ENCODE measurements around the gene TRRAP. TPM values are rescaled to one million over a fixed set of nuclear protein-coding genes. Genes with fewer than 3 reads are reported as not detected.

TRRAP gene
- total RNA-seq, 6 donors from 2014 or later = 29.1 to 53.4 (median 37.5) TPM

DNA sequence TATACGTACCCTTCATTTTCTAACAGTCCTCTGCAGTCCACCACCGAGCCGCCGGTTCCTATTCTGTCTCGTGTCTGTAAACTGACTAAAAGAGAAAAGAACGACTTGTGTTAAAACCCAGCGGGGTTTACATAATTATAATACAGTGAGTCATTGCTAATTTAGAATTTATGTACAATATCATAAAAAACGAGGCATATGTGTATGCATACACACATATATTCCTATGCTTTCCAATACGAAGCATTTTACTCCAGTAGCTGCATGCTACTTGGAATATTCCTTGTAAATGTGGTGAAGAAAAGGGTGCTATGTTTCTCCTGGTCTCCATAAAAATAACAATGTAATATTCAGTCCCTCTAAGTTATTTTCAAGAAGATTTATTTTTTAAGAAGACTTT, 176.4 kb downstream of the TRRAP start:
- no peak overlapping the region for H3K4me3 ChIP-seq
- no peak overlapping the region for H3K27ac ChIP-seq
- 97% methylated on average over 9 of the region's 9 CpGs for WGBS, 2 donors
- H3K9me3 ChIP-seq = no peaks in the 10 kb centered on the region
- ATAC-seq (ENCODE audit: low FRiP score in 2 of 2) = no peak
- H3K27me3 ChIP-seq = no peaks in the 10 kb centered on the region
- TF ChIP-seq EP300 (IDR thresholded peaks at IDR 0.05) = no peak
- TF ChIP-seq, protein P1, sequence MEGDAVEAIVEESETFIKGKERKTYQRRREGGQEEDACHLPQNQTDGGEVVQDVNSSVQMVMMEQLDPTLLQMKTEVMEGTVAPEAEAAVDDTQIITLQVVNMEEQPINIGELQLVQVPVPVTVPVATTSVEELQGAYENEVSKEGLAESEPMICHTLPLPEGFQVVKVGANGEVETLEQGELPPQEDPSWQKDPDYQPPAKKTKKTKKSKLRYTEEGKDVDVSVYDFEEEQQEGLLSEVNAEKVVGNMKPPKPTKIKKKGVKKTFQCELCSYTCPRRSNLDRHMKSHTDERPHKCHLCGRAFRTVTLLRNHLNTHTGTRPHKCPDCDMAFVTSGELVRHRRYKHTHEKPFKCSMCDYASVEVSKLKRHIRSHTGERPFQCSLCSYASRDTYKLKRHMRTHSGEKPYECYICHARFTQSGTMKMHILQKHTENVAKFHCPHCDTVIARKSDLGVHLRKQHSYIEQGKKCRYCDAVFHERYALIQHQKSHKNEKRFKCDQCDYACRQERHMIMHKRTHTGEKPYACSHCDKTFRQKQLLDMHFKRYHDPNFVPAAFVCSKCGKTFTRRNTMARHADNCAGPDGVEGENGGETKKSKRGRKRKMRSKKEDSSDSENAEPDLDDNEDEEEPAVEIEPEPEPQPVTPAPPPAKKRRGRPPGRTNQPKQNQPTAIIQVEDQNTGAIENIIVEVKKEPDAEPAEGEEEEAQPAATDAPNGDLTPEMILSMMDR (IDR thresholded peaks at IDR 0.05) = no peak
- H3K36me3 ChIP-seq = peaks cover 40 to 89% (median 73%) of the 10 kb centered on the region in 4 donors
- no peaks in the 10 kb centered on the region for H3K4me1 ChIP-seq
- no peak for DNase-seq

DNA sequence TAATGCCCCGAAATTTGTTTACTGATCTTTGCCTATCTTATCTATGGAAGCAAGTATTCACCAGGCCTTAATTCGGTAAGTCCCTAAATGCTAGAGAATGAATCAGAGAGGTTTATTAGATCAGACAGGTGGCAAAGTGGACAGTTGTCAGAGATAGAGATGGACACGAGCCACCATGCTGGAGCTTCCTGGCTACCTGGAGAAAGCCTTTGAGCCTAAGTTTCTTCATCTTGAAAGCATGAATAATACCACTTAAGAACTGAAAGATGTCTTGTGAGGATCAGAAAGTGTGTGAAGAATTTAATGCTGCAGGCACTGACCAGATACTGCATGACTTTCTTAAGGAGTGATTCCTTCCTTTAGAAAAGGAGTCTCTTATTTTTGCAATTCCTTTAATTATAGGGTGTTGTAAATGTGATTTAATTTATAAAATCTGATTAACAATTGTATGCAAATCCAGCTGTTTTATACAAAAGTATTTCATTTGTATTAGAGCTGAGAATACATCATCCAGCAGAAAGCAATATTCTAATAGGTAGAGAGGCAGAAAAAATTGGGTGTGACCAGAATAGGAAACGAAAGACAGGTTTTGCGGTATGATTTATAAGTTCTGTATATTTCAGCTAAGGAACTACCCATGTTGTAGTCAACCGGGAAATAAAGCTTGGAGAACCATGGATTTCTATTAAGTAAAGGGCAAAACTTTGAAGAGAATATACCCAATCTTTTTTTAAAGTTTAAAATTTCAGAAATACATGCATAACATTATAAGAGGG, 182.9 kb downstream of the TRRAP start:
- Histone ChIP-seq H3K9me3 (no peaks in the 10 kb centered on the region), H3K27me3 (no peaks in the 10 kb centered on the region), H3K4me3 (no peak overlapping the region), H3K36me3 (peaks cover 4 to 25% (median 14%) of the 10 kb centered on the region in 4 donors), H3K4me1 (peaks cover 0 to 6% (median 0%) of the 10 kb centered on the region in 4 donors), H3K27ac (no peak overlapping the region)
- TF ChIP-seq EP300 (IDR thresholded peaks at IDR 0.05) = no peak
- no peak for TF ChIP-seq POLR2A (IDR thresholded peaks at IDR 0.05)
- DNase-seq (no peak), ATAC-seq (ENCODE audit: low FRiP score in 2 of 2) (no peak)
- WGBS, 2 donors = 67 to 68% methylated on average over 6 of the region's 6 CpGs

Small RNA genes within 50 kb of the gene (small RNA-seq; reads per million reads assigned to genes)
- gene MIR3609 = 6.5 to 21.1 (median 14.7) reads per million in 4 donors

Other genes with a start within 250 kb of the TRRAP start
- gene TMEM130, start 8.5 kb upstream of the TRRAP start, total RNA-seq = 10 to 100 TPM in 1 of 6 donors, 1 to 10 TPM in 4, under 1 TPM in 1; 0.30 to 10.2 (median 2.7) TPM

All from upper lobe of left lung (tissue), 6 donors.